CD8-positive, alpha-beta memory T cell (primary cell): Measurements from ENCODE around the gene AGPAT2. TPM values are rescaled to one million over a fixed set of nuclear protein-coding genes. Genes with fewer than 3 reads are reported as not detected.
A peak's percentile ranks its signal among the peaks of the same experiment; 100 is the strongest.

Source experiments
- CTCF ChIA-PET: fragments of 350-600 bp; sonication (Branson Sonifier 250); formaldehyde crosslinking; loops from one replicate; lab custom pipeline; 2021; ENCODE audit warnings: antibody characterized with exemption; lab: Charles Lee
- POLR2A ChIA-PET: fragments of 350-600 bp; sonication (Branson Sonifier 250); formaldehyde crosslinking; loops from one replicate; lab custom pipeline; 2021; ENCODE audit warnings: antibody characterized with exemption; lab: Charles Lee
- DNase-seq, 5 donors: peaks; one replicate each; pipeline versions ENCODE4 v3.0.0 to v3.0.0-alpha.2; 2020 to 2022; ENCODE audit warnings: mixed read lengths in 1 of 5
- H3K27ac ChIP-seq: one replicate; pipeline ENCODE4 v1.7.0; 2013; ENCODE audit warnings: low read depth, mild to moderate bottlenecking, low read length, moderate library complexity
- H3K27me3 ChIP-seq: 2 replicates; pipeline ENCODE4 v1.7.0; 2013; ENCODE audit warnings: low read length, mild to moderate bottlenecking; ENCODE audit not compliant: insufficient read depth, poor library complexity, severe bottlenecking
- H3K36me3 ChIP-seq: 2 replicates; pipeline ENCODE4 v1.7.0; 2013; ENCODE audit warnings: mild to moderate bottlenecking, low read length, moderate library complexity; ENCODE audit not compliant: insufficient read depth
- H3K4me1 ChIP-seq: 2 replicates; pipeline ENCODE4 v1.7.0; 2013; ENCODE audit warnings: mild to moderate bottlenecking, low read length, moderate library complexity; ENCODE audit not compliant: insufficient read depth
- H3K4me3 ChIP-seq: 2 replicates; pipeline ENCODE4 v1.7.0; 2013; ENCODE audit warnings: mild to moderate bottlenecking, low read length
- H3K9me3 ChIP-seq: 2 replicates; pipeline ENCODE4 v1.7.0; 2013; ENCODE audit warnings: mild to moderate bottlenecking, low read length
- H3K27ac Mint-ChIP-seq, 8 donors: one replicate each; pipeline ENCODE4 v1.8.0; 2020 to 2021; ENCODE audit warnings: mixed read lengths in 8 of 8, mild to moderate bottlenecking in 6 of 8, inconsistent platforms in 3 of 8, moderate library complexity in 3 of 8
- H3K27me3 Mint-ChIP-seq, 2 donors: one replicate each; pipeline ENCODE4 v1.8.0; 2020 to 2021; ENCODE audit warnings: mixed read lengths in 2 of 2, mild to moderate bottlenecking in 1 of 2, moderate library complexity in 1 of 2
- H3K36me3 Mint-ChIP-seq, 3 donors: one replicate each; pipeline ENCODE4 v1.8.0; 2020 to 2021; ENCODE audit warnings: mixed read lengths in 3 of 3, inconsistent platforms in 1 of 3, mild to moderate bottlenecking in 1 of 3
- H3K4me1 Mint-ChIP-seq, 3 donors: one replicate each; pipeline ENCODE4 v1.8.0; 2020 to 2021; ENCODE audit warnings: mixed read lengths in 3 of 3, inconsistent platforms in 1 of 3, mild to moderate bottlenecking in 1 of 3
- H3K4me3 Mint-ChIP-seq, 7 donors: one replicate each; pipeline ENCODE4 v1.8.0; 2020 to 2021; ENCODE audit warnings: mixed read lengths in 7 of 7, mild to moderate bottlenecking in 6 of 7, moderate library complexity in 4 of 7, inconsistent platforms in 2 of 7
- H3K9me3 Mint-ChIP-seq, 5 donors: one replicate each; pipeline ENCODE4 v1.8.0; 2020 to 2022; ENCODE audit warnings: mixed read lengths in 5 of 5, mild to moderate bottlenecking in 3 of 5, moderate library complexity in 2 of 5, inconsistent platforms in 1 of 5
- polyA plus RNA-seq: library from polyadenylated mRNA; unstranded; fragments of 300-500 nt; fragmentation: Illumina TruSeq; gene quantifications from one replicate; pipeline ENCODE4 v1.2.3, GENCODE V29; 2021
- total RNA-seq, 2 experiments: library from RNA; stranded (reverse); gene quantifications; one replicate each; pipeline ENCODE4 v1.2.3, GENCODE V29; 2021

The AGPAT2 gene
- total and polyA plus RNA-seq, 3 experiments from 2014 or later = 17.4 to 32.5 (median 18.4) TPM

GRCh38 chr9:136697146-136697820 lies 10.0 kb upstream of the AGPAT2 start:
- Histone ChIP-seq H3K36me3 (no peaks in the 10 kb centered on the region), H3K4me3 (no peak overlapping the region), H3K27ac (no peak overlapping the region), H3K9me3 (no peaks in the 10 kb centered on the region), H3K4me1 (peaks cover 14% of the 10 kb centered on the region), H3K27me3 (no peaks in the 10 kb centered on the region)
- peaks cover 14 to 15% of the 10 kb centered on the region in 2 donors for H3K27me3 Mint-ChIP-seq
- H3K36me3 Mint-ChIP-seq = no peaks in the 10 kb centered on the region
- ChIA-PET CTCF (interaction anchor here (1.3 kb wide), 1 partner anchor 30 kb away, joined by 3 read pairs; no protein-coding TSS in a partner anchor), POLR2A (no interaction called here)
- peaks cover 9 to 17% (median 16%) of the 10 kb centered on the region in 3 donors for H3K4me1 Mint-ChIP-seq
- no peak for DNase-seq
- H3K27ac Mint-ChIP-seq = peak overlapping the region in 2 of 8 donors; percentile 21 to 34
- no peaks in the 10 kb centered on the region for H3K9me3 Mint-ChIP-seq
- no peak overlapping the region for H3K4me3 Mint-ChIP-seq

GRCh38 chr9:136696502-136696901 lies 9.2 kb upstream of the AGPAT2 start:
- H3K27ac ChIP-seq = no peak overlapping the region
- DNase-seq = no peak
- no peak overlapping the region for H3K4me3 Mint-ChIP-seq
- peaks cover 14% of the 10 kb centered on the region for H3K4me1 ChIP-seq
- peaks cover 7 to 13% (median 13%) of the 10 kb centered on the region in 3 donors for H3K4me1 Mint-ChIP-seq
- no peaks in the 10 kb centered on the region for H3K9me3 ChIP-seq
- H3K27me3 Mint-ChIP-seq = peaks cover 14 to 15% of the 10 kb centered on the region in 2 donors
- H3K27me3 ChIP-seq = no peaks in the 10 kb centered on the region
- H3K4me3 ChIP-seq = no peak overlapping the region
- no peak overlapping the region for H3K27ac Mint-ChIP-seq
- POLR2A ChIA-PET = no interaction called here
- H3K36me3 ChIP-seq = no peaks in the 10 kb centered on the region
- H3K9me3 Mint-ChIP-seq = no peaks in the 10 kb centered on the region
- CTCF ChIA-PET = interaction anchor here (1.3 kb wide), 1 partner anchor 31 kb away, joined by 3 read pairs; no protein-coding TSS in a partner anchor
- H3K36me3 Mint-ChIP-seq = no peaks in the 10 kb centered on the region

- H3K4me1 Mint-ChIP-seq = peaks cover 3 to 8% (median 7%) of the 10 kb centered on the region in 3 donors
- no peaks in the 10 kb centered on the region for H3K36me3 ChIP-seq
- no peaks in the 10 kb centered on the region for H3K36me3 Mint-ChIP-seq
- no peak overlapping the region for H3K27ac ChIP-seq
- H3K27me3 Mint-ChIP-seq = peaks cover 10 to 15% of the 10 kb centered on the region in 2 donors
- peaks cover 10% of the 10 kb centered on the region for H3K4me1 ChIP-seq
- H3K9me3 Mint-ChIP-seq = no peaks in the 10 kb centered on the region
- no peak for DNase-seq
- no peaks in the 10 kb centered on the region for H3K27me3 ChIP-seq
- no peaks in the 10 kb centered on the region for H3K9me3 ChIP-seq
- peak overlapping the region in 1 of 8 donors; percentile 14 for H3K27ac Mint-ChIP-seq
- H3K4me3 Mint-ChIP-seq = no peak overlapping the region
- H3K4me3 ChIP-seq = no peak overlapping the region
- ChIA-PET POLR2A (no interaction called here), CTCF (no interaction called here)
These were observed 8.7 kb upstream of the AGPAT2 start for GRCh38 chr9:136695955-136696354.

- POLR2A ChIA-PET = no interaction called here
- CTCF ChIA-PET = no interaction called here
These were observed 8.2 kb upstream of the AGPAT2 start for GRCh38 chr9:136695435-136695895.

GRCh38 chr9:136694872-136695247 lies 7.6 kb upstream of the AGPAT2 start:
- POLR2A ChIA-PET = no interaction called here
- H3K27me3 Mint-ChIP-seq = peaks cover 9 to 15% of the 10 kb centered on the region in 2 donors
- H3K4me1 Mint-ChIP-seq = peaks cover 0 to 1% (median 0%) of the 10 kb centered on the region in 3 donors

More at GRCh38 chr9:136695435-136695895, 8.2 kb upstream of the AGPAT2 start:
- Histone ChIP-seq H3K4me3 (no peak overlapping the region), H3K4me1 (peaks cover 6% of the 10 kb centered on the region), H3K27ac (no peak overlapping the region), H3K36me3 (no peaks in the 10 kb centered on the region), H3K27me3 (no peaks in the 10 kb centered on the region), H3K9me3 (no peaks in the 10 kb centered on the region)
- Mint-ChIP-seq H3K9me3 (no peaks in the 10 kb centered on the region), H3K27ac (no peak overlapping the region), H3K4me3 (no peak overlapping the region), H3K27me3 (peaks cover 9 to 15% of the 10 kb centered on the region in 2 donors), H3K4me1 (peaks cover 1 to 5% (median 4%) of the 10 kb centered on the region in 3 donors), H3K36me3 (no peaks in the 10 kb centered on the region)
- no peak for DNase-seq

GRCh38 chr9:136694163-136694871 lies 7.1 kb upstream of the AGPAT2 start:
- H3K4me3 Mint-ChIP-seq = no peak overlapping the region
- no peak for DNase-seq
- POLR2A ChIA-PET = no interaction called here
- Histone ChIP-seq H3K9me3 (no peaks in the 10 kb centered on the region), H3K27ac (no peak overlapping the region), H3K27me3 (no peaks in the 10 kb centered on the region), H3K4me3 (no peak overlapping the region), H3K4me1 (no peaks in the 10 kb centered on the region), H3K36me3 (no peaks in the 10 kb centered on the region)
- peaks cover 0 to 1% (median 0%) of the 10 kb centered on the region in 3 donors for H3K4me1 Mint-ChIP-seq
- H3K27me3 Mint-ChIP-seq = peaks cover 9 to 15% of the 10 kb centered on the region in 2 donors
- H3K9me3 Mint-ChIP-seq = no peaks in the 10 kb centered on the region
- H3K27ac Mint-ChIP-seq = no peak overlapping the region
- H3K36me3 Mint-ChIP-seq = no peaks in the 10 kb centered on the region
- CTCF ChIA-PET = no interaction called here

More at GRCh38 chr9:136694872-136695247, 7.6 kb upstream of the AGPAT2 start:
- Mint-ChIP-seq H3K36me3 (no peaks in the 10 kb centered on the region), H3K27ac (no peak overlapping the region), H3K4me3 (no peak overlapping the region), H3K9me3 (no peaks in the 10 kb centered on the region)
- Histone ChIP-seq H3K9me3 (no peaks in the 10 kb centered on the region), H3K4me1 (no peaks in the 10 kb centered on the region), H3K27me3 (no peaks in the 10 kb centered on the region), H3K36me3 (no peaks in the 10 kb centered on the region), H3K4me3 (no peak overlapping the region), H3K27ac (no peak overlapping the region)
- no peak for DNase-seq
- CTCF ChIA-PET = no interaction called here

- Histone ChIP-seq H3K27me3 (no peaks in the 10 kb centered on the region), H3K9me3 (no peaks in the 10 kb centered on the region), H3K4me1 (no peaks in the 10 kb centered on the region), H3K36me3 (no peaks in the 10 kb centered on the region), H3K4me3 (no peak overlapping the region), H3K27ac (no peak overlapping the region)
- Mint-ChIP-seq H3K4me1 (no peaks in the 10 kb centered on the region), H3K36me3 (no peaks in the 10 kb centered on the region), H3K9me3 (no peaks in the 10 kb centered on the region), H3K4me3 (no peak overlapping the region), H3K27ac (no peak overlapping the region), H3K27me3 (peaks cover 7 to 15% of the 10 kb centered on the region in 2 donors)
- no peak for DNase-seq
- POLR2A ChIA-PET = no interaction called here
- CTCF ChIA-PET = no interaction called here
These were observed 6.4 kb upstream of the AGPAT2 start for GRCh38 chr9:136693490-136694162.

GRCh38 chr9:136693135-136693489 lies 5.9 kb upstream of the AGPAT2 start:
- H3K4me3 ChIP-seq = no peak overlapping the region
- Mint-ChIP-seq H3K4me1 (no peaks in the 10 kb centered on the region), H3K9me3 (no peaks in the 10 kb centered on the region), H3K4me3 (no peak overlapping the region), H3K36me3 (no peaks in the 10 kb centered on the region), H3K27me3 (peaks cover 3 to 15% of the 10 kb centered on the region in 2 donors), H3K27ac (no peak overlapping the region)
- H3K4me1 ChIP-seq = no peaks in the 10 kb centered on the region
- no peak for DNase-seq
- POLR2A ChIA-PET = no interaction called here
- no peaks in the 10 kb centered on the region for H3K27me3 ChIP-seq
- CTCF ChIA-PET = no interaction called here
- no peaks in the 10 kb centered on the region for H3K36me3 ChIP-seq
- no peak overlapping the region for H3K27ac ChIP-seq
- no peaks in the 10 kb centered on the region for H3K9me3 ChIP-seq
